ENCODE results near the gene TMEM259.

- TF ChIP-seq L3MBTL2 (IDR thresholded peaks at IDR 0.05), result no peak
- no peak for TF ChIP-seq POLR2A (conservative IDR thresholded peaks at IDR 0.05)
- no peak for TF ChIP-seq CBFA2T2 (conservative IDR thresholded peaks at IDR 0.05)
- no peak for TF ChIP-seq RBM25 (IDR thresholded peaks at IDR 0.05; ENCODE audit: low read depth, low read length, severe bottlenecking)
- no peak for TF ChIP-seq SMARCA4 (IDR thresholded peaks at IDR 0.05)
- TF ChIP-seq, protein P1, sequence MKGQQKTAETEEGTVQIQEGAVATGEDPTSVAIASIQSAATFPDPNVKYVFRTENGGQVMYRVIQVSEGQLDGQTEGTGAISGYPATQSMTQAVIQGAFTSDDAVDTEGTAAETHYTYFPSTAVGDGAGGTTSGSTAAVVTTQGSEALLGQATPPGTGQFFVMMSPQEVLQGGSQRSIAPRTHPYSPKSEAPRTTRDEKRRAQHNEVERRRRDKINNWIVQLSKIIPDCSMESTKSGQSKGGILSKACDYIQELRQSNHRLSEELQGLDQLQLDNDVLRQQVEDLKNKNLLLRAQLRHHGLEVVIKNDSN (CRISPR knock-in tag; IDR thresholded peaks at IDR 0.05), result no peak
- no peak for TF ChIP-seq JUN (IDR thresholded peaks at IDR 0.05; ENCODE audit: borderline replicate concordance, low read depth, low read length)
- TF ChIP-seq JUN (CRISPR knock-in tag; IDR thresholded peaks at IDR 0.05; ENCODE audit: borderline replicate concordance), result no peak
- no peak for TF ChIP-seq POLR2AphosphoS5 (IDR thresholded peaks at IDR 0.05; ENCODE audit: control insufficient read depth, insufficient read depth, low read depth, low read length)
- no peak for TF ChIP-seq RBM39 (optimal IDR thresholded peaks at IDR 0.05; ENCODE audit: low read depth, low read length)
- TF ChIP-seq FOSL1 (tag; conservative IDR thresholded peaks at IDR 0.05), result no peak
Observed at GRCh38 chr19:963486-963951, 57.4 kb downstream of the TMEM259 start.
